Jurkat, Clone E6-1 (cell line): ENCODE data around the gene METTL26. TPM values are rescaled to one million over a fixed set of nuclear protein-coding genes. Genes with fewer than 3 reads are reported as not detected.

Source experiments
- DNase-seq: peaks from one replicate; pipeline ENCODE4 v3.0.0-alpha.2; 2011; ENCODE audit warnings: low read depth, low spot score
- H3K4me3 ChIP-seq: 2 replicates; pipeline ENCODE4 v1.5.1; 2011; ENCODE audit warnings: mild to moderate bottlenecking, low read length, control low read depth, moderate library complexity
- polyA plus RNA-seq: library from polyadenylated mRNA; unstranded; fragments of >200 nt; gene quantifications from one replicate; pipeline ENCODE4 v1.2.1, GENCODE V29; 2012; ENCODE audit warnings: missing spikeins; ENCODE audit not compliant: insufficient read length, insufficient read depth

Gene METTL26
- polyA plus RNA-seq, result 171 TPM

DNA sequence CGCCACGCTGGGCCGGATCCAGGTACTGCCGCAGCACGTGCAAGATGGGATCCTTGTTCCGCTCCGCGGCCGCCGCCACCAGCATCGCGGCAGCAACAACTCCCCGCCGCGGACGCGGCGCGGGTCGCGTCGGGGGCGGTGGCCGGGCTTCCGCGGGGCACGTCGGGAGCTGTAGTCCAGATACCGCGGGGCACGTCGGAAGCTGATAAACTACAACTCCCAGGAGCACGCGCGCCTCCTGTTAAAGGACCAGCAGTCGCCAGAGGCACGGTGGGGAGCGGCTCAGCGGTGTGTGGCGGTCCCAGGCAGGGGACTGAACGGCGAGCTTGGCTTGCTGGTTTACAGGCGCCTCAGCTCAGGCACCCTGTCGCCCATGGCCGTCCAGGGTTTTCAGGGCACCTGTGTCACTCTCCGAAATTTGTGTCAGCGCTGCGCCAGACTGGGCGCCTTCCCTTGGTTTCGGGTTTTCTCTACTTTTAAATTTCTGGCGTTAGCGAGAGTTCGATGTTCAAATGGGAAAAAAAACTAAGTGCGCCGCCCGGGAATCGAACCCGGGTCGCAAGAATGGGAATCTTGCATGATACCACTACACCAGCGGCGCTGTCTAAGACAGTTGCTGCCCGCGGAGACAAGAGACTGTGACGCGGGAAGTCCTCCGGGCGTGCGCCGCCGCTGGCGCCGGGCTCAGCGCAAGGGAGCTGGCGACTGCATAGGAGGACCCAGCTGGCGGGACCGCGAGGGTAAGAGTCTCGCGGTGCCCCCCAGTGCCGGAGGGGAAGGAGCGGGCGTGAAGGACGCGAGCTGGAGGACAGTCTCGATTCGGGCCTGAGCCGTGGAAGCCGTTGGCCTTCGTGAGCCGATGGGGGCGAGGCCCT lies at the start of gene METTL26:
METTL26 (minus strand) TSS at position 100 of the 875 bp plus-strand sequence; CDS start at position 85, 15 bp downstream.
- DNase-seq, result peak; percentile 92
- H3K4me3 ChIP-seq, result peak within 1 kb of the TSS; percentile 78

DNA sequence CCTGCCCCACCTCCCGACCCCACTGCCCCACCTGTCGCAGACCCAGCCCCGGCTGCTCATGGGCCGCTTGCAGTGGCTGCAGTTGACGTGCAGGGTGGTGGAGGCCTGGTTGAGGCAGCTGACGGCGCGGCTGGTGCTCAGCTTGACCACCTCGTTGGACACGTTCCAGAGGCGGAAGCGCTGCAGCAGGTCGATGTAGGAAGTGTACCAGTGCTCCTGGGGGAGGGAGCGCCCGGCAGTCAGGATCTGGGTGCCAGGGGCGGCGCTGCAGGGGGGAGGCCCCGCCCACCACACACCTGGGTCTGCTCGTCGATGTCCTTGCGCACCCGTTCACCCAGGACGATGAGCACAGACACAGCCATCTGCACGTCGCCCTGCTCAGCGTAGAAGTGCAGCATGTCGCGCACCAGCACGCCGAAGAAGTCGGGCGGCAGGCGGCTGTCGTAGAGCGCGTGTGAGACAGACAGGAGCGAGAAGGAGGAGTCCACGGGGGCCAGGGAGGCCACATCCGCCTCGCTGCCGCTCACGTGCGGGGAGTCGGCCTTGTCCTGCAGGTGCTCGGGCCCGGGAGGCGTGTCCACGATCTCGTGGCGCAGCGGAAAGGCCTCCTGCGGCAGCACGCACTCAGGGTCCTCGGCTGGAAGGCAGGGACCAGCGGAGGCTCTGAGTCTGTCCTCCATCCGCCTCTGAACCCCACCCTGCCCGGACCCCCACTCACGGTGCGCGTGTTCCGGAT lies 49.0 kb upstream of the METTL26 start:
- H3K4me3 ChIP-seq, result no peak overlapping the region
- no peak for DNase-seq

DNA sequence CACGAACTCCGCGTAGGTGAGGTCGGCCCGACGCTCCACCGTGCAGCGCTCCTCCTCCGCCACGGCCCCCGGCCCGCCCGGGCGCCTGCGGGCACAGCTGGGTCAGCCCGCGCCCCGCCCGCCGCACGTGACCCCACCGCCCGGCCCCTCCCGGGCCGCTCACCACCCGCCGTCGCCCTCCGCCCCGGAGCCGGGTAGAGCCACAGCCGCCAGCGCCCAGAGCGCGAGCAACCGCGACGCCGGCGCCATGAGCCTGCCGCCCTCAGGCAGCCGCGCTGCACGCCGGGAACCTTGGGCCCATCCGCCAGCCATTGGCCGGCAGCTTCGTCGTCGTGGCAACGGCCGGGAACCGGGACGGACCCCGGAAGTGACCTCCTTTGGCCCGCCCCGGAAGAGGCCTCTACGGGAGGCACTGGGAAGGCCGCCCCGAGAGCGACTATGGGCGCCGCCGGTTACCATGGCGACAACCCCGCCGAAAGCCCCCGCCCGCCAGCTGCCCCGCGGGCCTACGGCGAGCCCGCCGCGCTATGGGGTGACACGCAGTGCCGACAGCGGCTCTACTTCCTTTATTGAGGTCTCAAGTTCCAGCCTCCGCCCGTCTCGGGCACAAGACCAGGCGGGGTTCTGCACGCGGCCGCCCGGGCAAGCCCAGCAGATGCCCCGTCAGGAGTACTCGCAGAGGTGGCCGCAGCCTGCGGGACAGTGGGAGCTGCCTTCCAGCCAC lies 48.1 kb upstream of the METTL26 start, which contains the start of gene JMJD8:
JMJD8 (minus strand) TSS at position 264 of the 724 bp plus-strand sequence; CDS start at position 249, 15 bp downstream.
- peak; percentile 90 for DNase-seq
- H3K4me3 ChIP-seq, result peak within 1 kb of the TSS; percentile 57

DNA sequence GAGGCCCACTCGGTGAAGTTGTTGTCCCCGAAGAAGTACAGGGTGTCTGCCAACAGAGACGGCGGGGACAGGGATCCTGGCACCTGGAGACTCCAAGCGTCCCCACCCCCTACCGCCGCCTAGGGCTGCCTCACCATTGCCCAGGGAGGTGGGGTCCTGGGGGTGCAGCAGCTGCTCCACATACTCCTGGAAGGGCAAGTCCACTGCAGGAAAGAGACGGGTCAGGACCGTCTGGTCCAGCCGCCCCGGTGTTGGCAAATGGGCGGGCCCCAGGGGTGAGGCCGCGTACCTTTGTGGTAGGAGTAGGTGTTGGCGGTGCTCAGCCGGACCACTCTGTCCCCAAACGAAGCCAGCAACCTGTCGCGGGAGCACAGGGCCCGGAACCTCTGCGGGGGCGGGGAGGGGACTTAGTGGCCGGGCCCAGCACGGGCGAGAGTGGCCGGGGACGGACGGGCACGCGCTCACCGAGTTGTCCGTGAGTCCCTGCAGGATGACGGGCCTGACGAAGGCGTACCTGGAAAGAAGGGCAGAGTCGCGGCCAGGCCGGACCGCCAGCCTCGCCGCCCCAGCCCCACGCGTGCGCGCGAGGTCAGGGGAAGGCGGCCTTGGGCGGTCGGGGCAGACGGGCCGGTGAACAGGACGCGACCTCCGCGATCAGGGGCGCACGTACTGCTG lies 47.4 kb upstream of the METTL26 start:
- DNase-seq, result no peak
- H3K4me3 ChIP-seq, result peak overlapping the region; percentile 57

DNA sequence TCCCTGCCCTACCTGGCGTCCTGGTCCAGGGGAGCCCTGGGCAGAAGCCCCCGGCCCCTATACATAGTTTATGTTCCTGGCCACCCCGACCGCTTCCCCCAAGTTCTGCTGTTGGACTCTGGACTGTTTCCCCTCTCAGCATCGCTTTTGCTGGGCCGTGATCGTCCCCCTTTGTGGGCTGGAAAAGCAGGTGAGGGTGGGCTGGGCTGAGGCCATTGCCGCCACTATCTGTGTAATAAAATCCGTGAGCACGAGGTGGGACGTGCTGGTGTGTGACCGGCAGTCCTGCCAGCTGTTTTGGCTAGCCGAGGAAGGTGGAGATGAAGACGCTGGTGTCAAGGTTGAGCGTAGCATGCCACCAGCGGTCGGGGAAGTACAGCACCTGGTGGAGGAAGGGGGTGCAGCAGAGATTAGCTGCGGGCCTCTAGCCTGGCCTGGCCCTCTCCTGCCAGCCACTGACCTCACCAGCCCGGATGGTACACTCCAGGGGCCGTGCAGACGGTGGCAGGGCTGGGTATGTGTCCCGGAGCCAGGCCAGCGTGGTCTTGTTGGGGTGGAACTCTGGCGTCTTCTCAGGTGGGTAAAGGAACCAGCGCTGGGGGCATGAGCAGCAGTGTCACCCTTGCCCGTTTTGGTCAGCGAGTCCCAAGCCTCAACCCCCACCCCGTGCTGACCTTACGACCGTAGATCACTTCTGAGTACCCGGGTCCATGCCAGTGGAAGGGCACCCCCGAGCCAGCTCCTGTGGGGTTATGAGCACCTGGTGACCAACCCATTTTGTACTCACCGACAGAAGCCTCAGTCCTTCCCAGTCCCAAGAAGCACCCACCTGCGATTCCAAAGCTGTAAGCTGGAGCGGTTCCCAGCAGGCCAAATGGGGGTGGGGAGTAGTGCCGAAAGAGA lies 46.6 kb upstream of the METTL26 start:
- DNase-seq, result no peak
- H3K4me3 ChIP-seq, result peak overlapping the region; percentile 57

DNA sequence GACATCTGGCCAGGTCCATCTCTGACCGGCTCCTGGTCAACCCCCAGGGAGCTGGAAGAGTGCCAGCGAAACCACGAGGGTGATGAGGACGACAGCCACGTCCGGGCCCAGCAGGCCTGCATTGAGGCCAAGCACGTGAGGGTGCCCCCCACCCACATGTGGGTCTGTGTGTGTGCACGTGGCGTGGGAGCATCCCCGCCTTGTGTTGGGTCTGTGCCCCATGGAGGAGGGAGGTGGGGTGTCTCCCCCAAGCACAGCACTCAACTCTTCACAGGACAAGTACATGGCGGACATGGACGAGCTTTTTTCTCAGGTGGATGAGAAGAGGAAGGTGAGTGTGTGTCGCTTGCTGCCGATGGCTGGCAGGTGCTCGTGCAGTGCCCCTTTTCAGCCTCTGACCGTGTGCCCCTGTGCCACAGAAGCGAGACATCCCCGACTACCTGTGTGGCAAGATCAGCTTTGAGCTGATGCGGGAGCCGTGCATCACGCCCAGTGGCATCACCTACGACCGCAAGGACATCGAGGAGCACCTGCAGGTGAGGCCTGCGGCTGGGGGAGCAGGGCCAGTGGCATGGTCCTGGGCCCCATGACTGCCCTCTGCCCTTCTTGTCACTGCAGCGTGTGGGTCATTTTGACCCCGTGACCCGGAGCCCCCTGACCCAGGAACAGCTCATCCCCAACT lies 45.8 kb upstream of the METTL26 start:
- H3K4me3 ChIP-seq, result no peak overlapping the region
- DNase-seq, result no peak

DNA sequence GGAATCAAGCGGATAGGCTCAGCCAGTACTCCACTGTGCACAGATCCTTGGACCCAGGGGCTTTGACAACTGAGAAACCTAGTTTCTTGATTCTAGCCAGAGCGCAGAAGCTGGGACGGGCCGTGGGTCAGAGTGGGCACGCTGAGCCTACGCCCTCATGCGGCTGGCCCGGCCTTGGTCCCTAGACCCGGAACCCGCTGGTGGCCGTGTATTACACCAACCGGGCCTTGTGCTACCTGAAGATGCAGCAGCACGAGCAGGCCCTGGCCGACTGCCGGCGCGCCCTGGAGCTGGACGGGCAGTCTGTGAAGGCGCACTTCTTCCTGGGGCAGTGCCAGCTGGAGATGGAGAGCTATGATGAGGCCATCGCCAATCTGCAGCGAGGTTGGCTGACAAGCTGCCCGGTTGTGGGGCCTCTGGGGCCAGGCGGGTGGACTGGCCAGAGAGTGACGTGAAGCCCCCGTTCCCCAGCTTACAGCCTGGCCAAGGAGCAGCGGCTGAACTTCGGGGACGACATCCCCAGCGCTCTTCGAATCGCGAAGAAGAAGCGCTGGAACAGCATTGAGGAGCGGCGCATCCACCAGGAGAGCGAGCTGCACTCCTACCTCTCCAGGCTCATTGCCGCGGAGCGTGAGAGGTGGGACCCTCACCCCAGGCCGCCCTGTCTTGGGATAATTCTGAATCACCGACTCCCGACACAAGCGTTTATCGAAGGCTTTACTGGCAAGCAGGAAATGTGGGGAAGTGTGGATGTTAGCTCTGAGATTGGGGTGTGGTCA lies 45.1 kb upstream of the METTL26 start:
- no peak for DNase-seq
- H3K4me3 ChIP-seq, result peak overlapping the region; percentile 59

DNA sequence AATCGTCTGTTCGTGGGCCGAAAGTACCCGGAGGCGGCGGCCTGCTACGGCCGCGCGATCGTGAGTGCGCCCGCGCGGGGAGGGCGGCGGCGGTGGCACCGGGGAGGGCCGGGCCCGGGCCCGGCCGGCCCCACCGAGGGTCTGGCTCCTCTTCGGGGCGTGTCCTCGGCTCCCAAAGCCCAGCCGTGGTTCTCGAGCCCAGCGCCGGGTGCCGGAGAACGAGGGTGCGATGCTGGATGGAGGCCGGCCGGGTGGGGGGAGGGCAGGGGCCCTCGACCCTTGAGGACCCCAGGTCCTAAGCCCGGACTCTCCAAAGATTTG lies 44.5 kb upstream of the METTL26 start:
- DNase-seq, result no peak
- H3K4me3 ChIP-seq, result peak overlapping the region; percentile 59

DNA sequence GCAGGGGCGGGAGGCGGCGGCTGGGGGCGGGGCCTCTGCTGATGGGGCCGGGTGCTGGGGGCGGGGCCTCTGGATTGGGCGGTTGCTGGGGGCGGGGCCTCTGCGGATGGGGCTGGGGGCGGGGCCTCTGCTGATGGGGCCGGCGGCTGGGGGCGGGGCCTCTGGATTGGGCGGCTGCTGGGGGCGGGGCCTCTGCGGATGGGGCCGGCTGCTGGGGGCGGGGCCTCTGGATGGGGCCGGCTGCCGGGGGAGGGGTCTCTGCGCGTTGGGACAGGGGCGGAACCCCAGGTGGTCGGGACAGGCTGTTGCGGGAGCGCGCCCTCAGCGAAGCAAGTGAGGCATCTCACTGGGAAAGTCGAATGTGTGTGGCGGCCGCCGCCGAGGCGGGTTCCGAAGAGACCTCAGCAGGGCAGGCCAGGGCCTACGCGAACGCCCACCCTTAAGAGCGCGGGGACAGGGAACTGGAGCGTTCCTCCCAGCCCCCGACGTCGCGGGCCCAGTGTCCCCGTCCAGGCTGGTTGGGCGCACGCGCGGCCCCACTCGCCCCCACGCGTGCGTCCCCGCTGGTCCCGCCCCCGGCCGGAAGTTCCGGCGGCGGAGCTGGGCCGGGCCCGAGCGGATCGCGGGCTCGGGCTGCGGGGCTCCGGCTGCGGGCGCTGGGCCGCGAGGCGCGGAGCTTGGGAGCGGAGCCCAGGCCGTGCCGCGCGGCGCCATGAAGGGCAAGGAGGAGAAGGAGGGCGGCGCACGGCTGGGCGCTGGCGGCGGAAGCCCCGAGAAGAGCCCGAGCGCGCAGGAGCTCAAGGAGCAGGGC lies 43.9 kb upstream of the METTL26 start, which contains the start of gene STUB1:
STUB1 (plus strand) TSS at position 597 of the 811 bp plus-strand sequence; CDS start at position 713, 116 bp downstream.
- DNase-seq, result peak; percentile 60
- H3K4me3 ChIP-seq, result peak within 1 kb of the TSS; percentile 59

DNA sequence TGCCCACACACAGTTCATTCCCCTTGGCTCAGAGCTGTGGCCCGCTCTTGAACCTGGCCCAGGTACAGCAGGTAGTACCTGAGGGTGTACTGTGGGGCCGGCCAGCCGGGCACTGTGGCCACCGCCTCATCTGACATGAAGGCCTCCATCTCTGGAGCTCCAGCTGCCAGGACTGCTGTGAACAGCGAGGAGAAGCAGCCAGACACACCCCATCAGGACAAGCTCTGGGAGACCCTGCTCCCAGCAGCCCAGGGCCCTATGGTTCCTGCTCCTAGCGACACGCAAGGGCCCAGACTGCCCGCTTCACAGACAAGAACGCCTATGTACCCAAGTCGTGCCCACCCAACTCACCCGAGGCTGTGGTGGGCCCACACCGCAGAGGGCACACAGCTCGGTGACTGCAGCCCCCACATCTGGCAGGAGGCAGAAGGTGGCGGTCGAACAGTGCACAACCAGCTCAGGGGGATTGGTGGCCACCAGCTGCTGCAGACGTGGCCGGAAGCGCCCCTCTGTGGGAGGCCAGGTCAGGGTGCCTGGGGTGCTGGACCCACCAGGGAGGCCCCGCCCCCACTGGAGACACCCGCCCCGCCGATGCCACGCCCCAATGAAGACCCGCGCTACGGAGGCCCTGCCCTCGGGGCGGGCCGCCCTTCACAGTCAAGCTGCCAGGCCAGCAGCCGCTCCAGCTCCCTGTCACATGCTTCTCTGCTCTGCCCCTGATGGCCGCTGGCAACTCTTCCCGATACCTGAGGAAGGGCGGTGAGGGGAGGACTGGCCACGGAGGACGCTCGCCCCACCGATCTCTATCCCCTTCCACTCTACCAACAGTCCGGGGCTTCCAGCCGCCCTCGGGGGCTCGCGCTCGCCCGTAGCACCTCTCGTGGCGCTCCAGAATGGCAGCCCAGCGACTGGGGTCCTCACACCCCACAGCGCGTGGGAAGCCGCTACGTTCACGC lies 43.0 kb upstream of the METTL26 start:
- DNase-seq, result peak; percentile 47
- H3K4me3 ChIP-seq, result peak overlapping the region; percentile 54

DNA sequence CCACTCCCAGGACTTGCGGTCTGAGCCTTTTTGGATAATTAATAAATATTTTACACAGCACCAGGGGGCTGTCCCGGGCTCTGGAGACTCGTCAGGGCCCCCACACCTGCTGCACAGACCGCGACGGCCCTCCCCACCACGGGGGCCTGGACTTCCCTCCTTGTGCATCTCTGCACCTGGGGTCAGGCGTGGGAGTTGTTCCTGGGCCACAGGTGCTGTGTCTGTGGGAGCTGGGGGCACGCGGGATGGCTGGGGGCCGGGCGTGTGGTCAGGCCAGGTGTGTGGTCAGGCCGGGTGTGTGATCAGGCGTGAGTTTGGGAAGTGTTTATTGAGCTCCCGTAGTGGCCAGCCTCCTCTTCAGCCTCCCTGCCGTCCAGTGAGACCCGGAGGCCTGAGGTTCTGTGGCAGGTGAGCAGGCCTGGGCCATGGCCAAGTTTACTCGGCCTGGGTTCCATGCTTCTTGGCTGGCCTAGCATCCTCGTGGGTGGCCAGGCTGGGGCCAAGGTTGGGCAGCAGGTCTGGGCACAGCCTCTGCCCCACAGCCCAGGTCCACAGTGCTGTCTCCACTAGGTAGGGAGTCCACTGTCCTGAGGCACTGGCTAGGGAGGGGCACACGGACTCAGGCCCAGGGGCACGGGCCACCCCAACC lies 42.2 kb upstream of the METTL26 start:
- DNase-seq, result no peak
- no peak overlapping the region for H3K4me3 ChIP-seq

DNA sequence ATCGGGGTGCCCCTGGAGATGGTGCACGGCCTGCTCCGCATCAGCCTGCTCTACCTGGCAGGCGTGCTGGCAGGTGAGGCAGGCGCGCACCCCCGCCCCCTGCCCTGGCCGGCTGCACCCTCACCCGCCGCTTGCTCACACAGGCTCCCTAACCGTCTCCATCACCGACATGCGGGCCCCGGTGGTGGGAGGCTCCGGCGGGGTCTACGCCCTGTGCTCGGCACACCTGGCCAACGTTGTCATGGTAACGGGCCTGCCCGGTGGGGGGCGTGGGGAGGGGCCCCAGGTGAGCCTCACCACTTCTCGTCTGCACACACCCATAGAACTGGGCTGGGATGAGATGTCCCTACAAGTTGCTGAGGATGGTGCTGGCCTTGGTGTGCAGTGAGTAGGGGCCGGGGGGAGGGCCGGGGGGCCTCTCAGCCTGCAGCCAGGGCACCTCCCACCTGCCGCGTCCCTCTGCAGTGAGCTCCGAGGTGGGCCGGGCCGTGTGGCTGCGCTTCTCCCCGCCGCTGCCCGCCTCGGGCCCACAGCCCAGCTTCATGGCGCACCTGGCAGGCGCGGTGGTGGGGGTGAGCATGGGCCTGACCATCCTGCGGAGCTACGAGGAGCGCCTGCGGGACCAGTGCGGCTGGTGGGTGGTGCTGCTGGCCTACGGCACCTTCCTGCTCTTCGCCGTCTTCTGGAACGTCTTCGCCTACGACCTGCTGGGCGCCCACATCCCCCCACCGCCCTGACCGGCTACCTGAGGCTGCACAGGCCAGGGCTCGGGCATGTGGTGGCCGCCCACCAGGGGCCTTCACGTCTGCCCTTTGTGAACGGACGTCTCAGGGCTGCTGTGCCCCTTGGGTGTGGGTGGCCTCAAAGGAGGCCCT lies 41.4 kb upstream of the METTL26 start:
- no peak for DNase-seq
- no peak overlapping the region for H3K4me3 ChIP-seq

DNA sequence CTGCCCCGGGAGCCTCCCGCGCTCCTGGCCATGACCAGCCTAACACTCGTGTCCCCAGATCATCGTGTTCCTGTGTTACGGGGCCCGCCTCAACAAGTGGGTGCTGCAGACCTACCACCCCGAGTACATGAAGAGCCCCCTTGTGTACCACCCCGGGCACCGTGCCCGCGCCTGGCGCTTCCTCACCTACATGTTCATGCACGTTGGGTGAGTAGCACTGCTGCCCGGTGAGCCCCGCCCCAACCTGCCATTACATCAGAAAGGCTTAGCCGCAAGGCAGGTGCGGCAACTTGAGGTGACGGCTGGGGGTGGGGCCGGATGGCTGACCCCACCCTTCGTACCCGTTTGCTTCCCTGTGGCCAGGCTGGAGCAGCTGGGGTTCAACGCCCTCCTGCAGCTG lies 40.8 kb upstream of the METTL26 start:
- no peak overlapping the region for H3K4me3 ChIP-seq
- no peak for DNase-seq

DNA sequence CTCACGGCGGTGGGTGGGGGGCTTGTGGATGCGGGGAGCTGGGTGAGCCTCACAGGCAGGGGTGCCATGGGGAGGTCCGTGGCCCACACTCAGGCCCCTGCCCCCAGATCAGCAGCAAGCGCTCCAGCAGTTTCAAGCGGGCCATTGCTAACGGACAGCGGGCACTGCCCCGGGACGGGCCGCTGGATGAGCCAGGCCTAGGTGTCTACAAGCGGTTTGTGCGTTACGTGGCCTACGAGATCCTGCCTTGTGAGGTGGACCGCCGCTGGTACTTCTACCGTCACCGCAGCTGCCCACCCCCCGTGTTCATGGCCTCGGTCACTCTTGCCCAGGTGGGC lies 40.4 kb upstream of the METTL26 start:
- no peak overlapping the region for H3K4me3 ChIP-seq
- DNase-seq, result no peak
